HG02798 (cell line): ENCODE data around the gene CLEC14A.

Source experiments
- ATAC-seq: cut with Tn5 transposase; IDR thresholded peaks from one replicate; pipeline ENCODE4 v1.9.1; 2021; ENCODE audit warnings: mild to moderate bottlenecking; ENCODE audit not compliant: unreplicated experiment, poor library complexity

The CLEC14A gene

GRCh38 chr14:38252066-38252710 lies 3.7 kb downstream of the CLEC14A start:
- no peak for ATAC-seq

GRCh38 chr14:38250331-38250730 lies 5.6 kb downstream of the CLEC14A start:
- no peak for ATAC-seq

- no peak for ATAC-seq
Measured at GRCh38 chr14:38248321-38249028, 7.4 kb downstream of the CLEC14A start.

GRCh38 chr14:38243696-38244240 lies 12.1 kb downstream of the CLEC14A start:
- no peak for ATAC-seq

- no peak for ATAC-seq
Measured at GRCh38 chr14:38238878-38239277, 17.0 kb downstream of the CLEC14A start.

GRCh38 chr14:38238332-38238731 lies 17.6 kb downstream of the CLEC14A start:
- ATAC-seq: no peak

- no peak for ATAC-seq
Measured at GRCh38 chr14:38233218-38233617, 22.7 kb downstream of the CLEC14A start.

- ATAC-seq: no peak
Measured at GRCh38 chr14:38226366-38226765, 29.5 kb downstream of the CLEC14A start.

- no peak for ATAC-seq
Measured at GRCh38 chr14:38225946-38226345, 29.9 kb downstream of the CLEC14A start.

- ATAC-seq: no peak
Measured at GRCh38 chr14:38224338-38224737, 31.6 kb downstream of the CLEC14A start.

GRCh38 chr14:38221077-38221476 lies 34.8 kb downstream of the CLEC14A start:
- no peak for ATAC-seq

GRCh38 chr14:38217553-38217952 lies 38.3 kb downstream of the CLEC14A start:
- ATAC-seq: no peak

- ATAC-seq: no peak
Measured at GRCh38 chr14:38213001-38213400, 42.9 kb downstream of the CLEC14A start.

- no peak for ATAC-seq
Measured at GRCh38 chr14:38212111-38212510, 43.8 kb downstream of the CLEC14A start.

GRCh38 chr14:38211255-38211735 lies 44.6 kb downstream of the CLEC14A start:
- ATAC-seq: no peak

GRCh38 chr14:38210587-38211216 lies 45.2 kb downstream of the CLEC14A start:
- ATAC-seq: no peak

GRCh38 chr14:38209572-38210557 lies 46.0 kb downstream of the CLEC14A start:
- no peak for ATAC-seq

GRCh38 chr14:38208618-38209562 lies 47.0 kb downstream of the CLEC14A start:
- ATAC-seq: no peak
